Spleen (tissue), 7 donors: ENCODE measurements around the gene DENND1B.

Source experiments
- CTCF ChIP-seq, 11 experiments: fragments of 200-600 bp in 7 of 11; fragments of 450-650 bp in 4 of 11; sonication (generic) in 4 of 11; IDR thresholded peaks in 8 of 11; conservative IDR thresholded peaks in 3 of 11; 1 replicate in 7 of 11; 2 replicates in 4 of 11; pipeline versions ENCODE4 v1.4.0 to v1.8.0; 2016 to 2021; ENCODE audit warnings: antibody characterized with exemption in 11 of 11, inconsistent platforms in 4 of 11, mild to moderate bottlenecking in 1 of 11
- POLR2AphosphoS5 ChIP-seq, 3 donors: sonication (generic); formaldehyde crosslinking; IDR thresholded peaks; one replicate each; pipeline ENCODE4 v1.5.1; 2017; ENCODE audit warnings: antibody characterized with exemption in 3 of 3
- donor health status: DM: no; HTN: no; CAD: no; lungs with moderate emphysema.
- donor health status: DM: no; HTN: no; CAD: no.
- donor health status: DM: no; HTN: no; CAD: no.

DNA sequence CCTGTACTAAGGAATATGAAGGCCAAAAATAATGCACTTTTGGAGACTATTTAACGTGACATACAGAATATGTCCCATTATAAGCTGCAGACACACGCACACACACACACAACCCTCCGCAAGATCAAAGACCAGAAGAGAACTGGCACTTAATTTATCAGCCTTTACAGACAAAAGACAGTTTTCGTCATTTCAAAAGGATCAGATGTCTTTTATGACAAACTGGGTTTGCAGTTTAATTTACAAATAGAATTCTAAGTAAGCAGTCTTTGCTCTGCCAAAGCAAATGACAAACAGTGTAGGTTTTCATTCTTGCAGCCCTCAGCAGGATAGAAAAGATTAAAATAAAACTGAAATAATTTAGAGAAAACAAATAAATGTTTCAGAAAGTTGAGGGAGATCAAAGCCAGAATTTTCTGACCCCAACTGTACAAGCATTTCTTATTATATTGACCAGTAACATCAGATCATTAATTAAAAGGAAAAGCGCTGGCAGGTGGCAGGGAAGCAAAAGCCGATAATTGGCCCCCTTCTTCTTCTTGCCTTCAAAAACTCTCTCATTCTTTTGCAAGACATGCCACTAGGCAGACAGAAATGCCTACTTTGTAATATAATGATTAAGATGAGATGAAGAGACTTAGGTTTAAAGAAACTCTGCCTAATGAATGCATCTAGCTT lies 169.0 kb downstream of the DENND1B start:
- no peak for TF ChIP-seq POLR2AphosphoS5 (IDR thresholded peaks at IDR 0.05)
- no peak for TF ChIP-seq CTCF (IDR thresholded peaks at IDR 0.05 in 8 of 11, conservative IDR thresholded peaks at IDR 0.05 in 3 of 11)
